GM10248 (cell line): ENCODE data around the gene PCLO.

ENCODE experiments used
- CTCF ChIA-PET: fragments of 300-600 bp; sonication (Branson Sonifier 250); formaldehyde crosslinking; extraction: SDS; loops from one replicate; lab custom pipeline; 2021; ENCODE audit warnings: antibody characterized with exemption; lab: Yijun Ruan, JAX
- POLR2A ChIA-PET: fragments of 350-650 bp; sonication (Branson Sonifier 250); formaldehyde crosslinking; extraction: SDS; loops from one replicate; lab custom pipeline; 2020; ENCODE audit warnings: antibody characterized with exemption; lab: Yijun Ruan, JAX
- DNase-seq: peaks from one replicate; pipeline ENCODE4 v3.0.0; 2012; ENCODE audit errors: extremely low spot score
- CTCF ChIP-seq: IDR thresholded peaks from 2 replicates; pipeline ENCODE4 v1.5.1; 2012; ENCODE audit warnings: mild to moderate bottlenecking, low read depth; ENCODE audit errors: extremely low read depth, missing control alignments, control extremely low read depth

Gene PCLO

GRCh38 chr7:82760831-82761230 lies 401.9 kb downstream of the PCLO start:
- ChIA-PET CTCF (no interaction called here), POLR2A (no interaction called here)

GRCh38 chr7:82760074-82760473 lies 402.6 kb downstream of the PCLO start:
- DNase-seq, result no peak
- ChIA-PET CTCF (no interaction called here), POLR2A (no interaction called here)
- TF ChIP-seq CTCF, result no peak

More at GRCh38 chr7:82760831-82761230, 401.9 kb downstream of the PCLO start:
- no peak for TF ChIP-seq CTCF
- no peak for DNase-seq

- DNase-seq, result no peak
- CTCF ChIA-PET, result no interaction called here
- TF ChIP-seq CTCF, result no peak
- POLR2A ChIA-PET, result no interaction called here
These were observed 406.8 kb downstream of the PCLO start for GRCh38 chr7:82755705-82756551.

- DNase-seq, result no peak
- POLR2A ChIA-PET, result no interaction called here
- TF ChIP-seq CTCF, result no peak
- CTCF ChIA-PET, result no interaction called here
These were observed 412.7 kb downstream of the PCLO start for GRCh38 chr7:82750007-82750406.

GRCh38 chr7:82745820-82746219 lies 416.9 kb downstream of the PCLO start:
- ChIA-PET POLR2A (no interaction called here), CTCF (no interaction called here)
- TF ChIP-seq CTCF, result no peak

GRCh38 chr7:82745117-82745516 lies 417.6 kb downstream of the PCLO start:
- ChIA-PET CTCF (no interaction called here), POLR2A (no interaction called here)
- DNase-seq, result no peak
- no peak for TF ChIP-seq CTCF

More at GRCh38 chr7:82745820-82746219, 416.9 kb downstream of the PCLO start:
- no peak for DNase-seq
